GM04504 (cell line): ENCODE data around the gene HDDC3.
"Not testable (repeated sequence)": the region's sequence is repeated elsewhere in the genome, so short reads cannot be mapped to it uniquely, and the experiment has no call there.

Experiments
- DNase-seq: peaks from one replicate; pipeline ENCODE4 v3.0.0-alpha.2; 2012; ENCODE audit warnings: low read depth

Gene HDDC3

DNA sequence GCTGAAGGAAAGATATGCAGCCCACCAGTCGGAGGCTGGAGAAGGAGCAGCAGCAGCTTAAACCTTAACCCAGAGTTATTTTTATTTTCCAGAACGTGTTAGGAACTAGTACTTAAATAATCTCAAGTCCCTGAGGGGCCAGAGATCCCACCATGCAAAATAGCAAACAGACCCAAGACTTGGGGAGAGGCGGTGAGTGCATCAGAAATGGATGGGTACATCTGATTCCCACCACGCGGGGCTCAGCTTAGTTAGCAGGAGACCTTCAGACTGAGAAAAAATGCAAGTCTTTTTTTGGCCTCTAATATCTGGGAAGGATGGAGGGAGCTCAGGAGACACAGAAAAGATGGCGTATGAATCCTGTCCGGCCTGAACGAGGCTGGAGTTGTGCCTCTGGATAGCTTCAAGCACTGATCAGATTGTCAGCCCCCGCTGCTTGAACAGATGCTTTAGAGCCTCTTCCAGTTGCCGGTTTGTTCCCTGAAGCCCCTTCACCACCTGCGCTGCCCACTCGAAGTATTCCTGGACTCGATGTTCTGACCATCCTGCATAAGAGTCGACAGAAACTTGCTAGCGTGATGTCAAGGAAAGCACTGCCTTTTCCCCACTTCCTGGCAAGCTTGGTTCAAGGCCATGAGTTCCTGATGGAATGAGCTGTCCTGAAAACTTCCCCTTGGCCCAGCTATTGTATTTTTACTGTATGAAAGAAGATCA is 1.3 kb downstream of the HDDC3 start:
- DNase-seq, result no peak

DNA sequence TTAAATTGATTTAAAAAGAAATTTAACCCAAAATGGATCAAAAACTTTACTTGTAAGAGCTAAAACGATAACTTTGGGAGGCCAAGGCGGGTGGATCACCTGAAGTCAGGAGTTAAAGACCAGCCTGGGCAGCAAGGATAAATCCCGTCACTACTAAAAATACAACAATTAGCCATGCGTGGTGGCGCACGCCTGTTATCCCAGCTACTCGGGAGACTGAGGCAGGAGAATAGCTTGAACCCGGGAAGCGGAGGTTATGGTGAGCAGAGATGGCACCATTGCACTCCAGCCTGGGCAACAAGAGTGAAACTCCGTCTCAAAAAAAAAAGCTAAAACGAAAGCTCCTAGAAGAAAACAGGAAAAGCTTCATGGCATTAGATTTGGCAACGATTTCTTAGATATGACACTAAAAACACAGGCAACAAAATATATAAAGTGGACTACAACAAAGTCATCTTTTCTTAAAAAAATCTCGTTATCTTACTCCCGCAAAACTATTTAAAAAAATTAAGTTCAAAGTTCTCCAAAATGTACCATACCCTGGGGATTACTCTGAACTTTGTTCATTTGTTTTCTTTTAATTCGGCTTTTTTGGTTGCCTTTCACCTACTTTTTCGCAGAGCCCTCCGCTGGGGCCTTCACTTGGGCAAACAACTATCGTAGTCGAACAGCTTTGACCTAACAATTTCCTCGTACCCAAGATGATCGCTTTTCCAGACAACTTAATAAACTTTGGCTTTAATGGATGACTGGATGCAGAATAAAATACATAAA is 2.9 kb downstream of the HDDC3 start:
- DNase-seq, result no peak

DNA sequence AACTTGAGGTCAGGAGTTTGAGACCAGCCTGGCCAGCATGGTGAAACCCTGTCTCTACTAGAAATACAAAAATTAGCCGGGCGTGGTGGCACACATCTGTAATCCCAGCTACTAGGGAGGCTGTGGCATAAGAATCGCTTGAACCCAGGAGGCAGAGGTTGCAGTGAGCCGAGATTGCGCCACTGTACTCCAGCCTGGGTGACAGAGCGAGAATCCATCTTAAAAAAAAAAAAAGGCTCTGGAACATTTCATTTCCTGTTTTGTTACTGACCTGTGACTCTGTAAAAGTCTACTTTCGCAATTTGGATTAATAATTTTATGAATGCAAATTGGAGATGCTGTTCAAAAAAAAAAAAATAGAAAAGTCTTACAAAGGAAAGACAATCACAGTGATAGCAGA is 4.2 kb downstream of the HDDC3 start:
- not testable (repeated sequence) for DNase-seq

DNA sequence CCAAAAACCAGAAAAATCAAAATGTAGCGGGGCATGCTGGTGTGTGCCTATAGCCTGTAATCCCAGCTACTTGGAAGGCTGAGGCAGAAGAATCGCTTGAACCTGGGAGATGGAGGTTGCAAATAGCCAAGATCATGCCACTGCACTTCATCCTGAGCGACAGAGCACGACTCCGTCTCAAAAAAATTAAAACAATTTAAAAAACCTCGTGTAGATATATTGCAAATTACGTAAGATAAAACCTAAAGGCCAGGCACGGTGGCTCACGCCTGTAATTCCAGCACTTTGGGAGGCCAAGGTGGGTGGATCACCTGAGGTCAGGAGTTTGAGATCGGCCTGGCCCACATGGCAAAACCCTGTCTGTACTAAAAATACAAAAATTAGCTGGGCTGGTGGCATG is 5.6 kb downstream of the HDDC3 start:
- not testable (repeated sequence) for DNase-seq

DNA sequence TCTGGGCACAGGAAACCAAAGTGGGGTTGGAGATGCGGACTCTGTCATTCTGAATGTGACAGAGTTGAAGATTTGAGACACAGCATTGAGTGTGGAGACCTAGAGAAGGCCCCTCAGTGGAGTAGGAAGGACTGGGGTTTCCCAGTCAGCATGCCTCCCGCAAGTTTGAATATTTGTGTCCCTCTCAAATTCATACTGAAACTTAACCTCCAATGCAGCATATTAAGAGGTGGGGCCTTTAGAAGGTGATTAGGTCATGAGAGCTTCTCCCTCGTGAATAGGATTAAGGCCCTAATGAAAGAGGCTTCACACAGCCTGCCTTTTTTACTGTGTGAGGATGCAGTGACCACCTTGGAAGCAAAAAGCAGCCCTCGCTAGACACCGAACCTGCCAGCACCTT is 8.0 kb downstream of the HDDC3 start:
- DNase-seq, result no peak

DNA sequence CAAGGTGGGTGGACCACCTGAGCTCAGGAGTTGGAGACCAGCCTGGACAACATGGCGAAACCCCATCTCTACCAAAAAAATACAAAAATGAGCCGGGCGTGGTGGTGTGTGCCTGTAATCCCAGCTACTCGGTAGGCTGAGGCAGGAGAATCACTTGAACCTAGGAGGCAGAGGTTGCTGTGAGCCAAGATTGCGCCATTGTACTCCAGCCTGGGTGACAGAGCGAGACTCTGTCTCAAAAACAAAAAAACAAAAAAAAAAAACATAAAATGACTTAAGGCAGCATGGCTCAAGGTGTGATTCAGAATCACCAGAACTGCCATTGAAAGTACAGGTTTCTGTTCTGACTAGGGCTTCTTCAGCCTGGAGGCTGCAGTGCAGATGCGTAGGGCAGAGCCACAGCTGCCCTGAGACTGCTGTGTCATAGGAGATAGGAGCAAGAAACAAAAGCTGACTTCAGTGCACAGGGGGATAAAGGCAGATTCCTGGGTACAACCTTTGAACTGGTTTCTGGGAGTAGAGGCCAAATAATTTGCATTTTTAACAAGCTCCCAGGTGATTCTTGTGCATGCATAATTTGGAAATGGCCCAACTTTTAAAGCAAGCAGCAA is 9.5 kb downstream of the HDDC3 start:
- not testable (repeated sequence) for DNase-seq

DNA sequence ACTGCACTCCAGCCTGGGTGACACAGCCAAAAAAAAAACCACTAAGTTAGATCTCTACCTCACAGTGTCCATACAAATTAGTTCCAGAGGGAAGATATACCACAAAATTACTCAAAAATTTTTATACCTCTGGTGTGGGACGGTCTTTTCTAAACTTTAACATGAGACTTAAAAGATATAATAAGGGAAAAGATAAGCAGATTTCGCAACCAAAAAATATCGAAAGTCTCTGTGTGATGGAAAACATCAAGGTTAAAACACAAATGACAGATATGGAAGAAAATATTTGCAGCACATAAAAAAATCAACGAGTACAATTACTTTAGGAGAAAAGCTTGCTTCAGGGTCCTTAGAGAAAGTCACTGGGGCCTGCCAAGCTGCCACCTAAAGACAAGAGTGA is 10.5 kb downstream of the HDDC3 start:
- DNase-seq, result no peak

DNA sequence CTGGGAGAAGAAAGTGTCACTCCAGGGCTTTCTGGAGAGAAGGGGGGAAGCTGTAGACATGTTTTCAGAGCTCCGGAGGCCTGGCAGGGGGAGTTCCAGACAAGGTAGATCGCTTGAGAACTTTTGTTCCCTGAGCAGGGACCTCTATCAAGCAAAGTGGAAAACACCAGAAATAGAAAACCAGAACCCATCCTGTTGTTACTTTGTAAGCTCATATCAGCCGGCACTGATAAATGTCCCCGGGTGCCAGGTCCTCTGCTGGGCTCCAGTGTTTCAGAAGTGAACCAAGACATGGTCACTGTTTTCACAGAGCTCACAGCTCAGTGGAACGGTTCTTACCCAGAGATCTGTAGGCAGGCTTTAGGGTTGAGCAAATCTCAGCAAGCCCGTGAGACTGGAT is 13.5 kb downstream of the HDDC3 start:
- no peak for DNase-seq

DNA sequence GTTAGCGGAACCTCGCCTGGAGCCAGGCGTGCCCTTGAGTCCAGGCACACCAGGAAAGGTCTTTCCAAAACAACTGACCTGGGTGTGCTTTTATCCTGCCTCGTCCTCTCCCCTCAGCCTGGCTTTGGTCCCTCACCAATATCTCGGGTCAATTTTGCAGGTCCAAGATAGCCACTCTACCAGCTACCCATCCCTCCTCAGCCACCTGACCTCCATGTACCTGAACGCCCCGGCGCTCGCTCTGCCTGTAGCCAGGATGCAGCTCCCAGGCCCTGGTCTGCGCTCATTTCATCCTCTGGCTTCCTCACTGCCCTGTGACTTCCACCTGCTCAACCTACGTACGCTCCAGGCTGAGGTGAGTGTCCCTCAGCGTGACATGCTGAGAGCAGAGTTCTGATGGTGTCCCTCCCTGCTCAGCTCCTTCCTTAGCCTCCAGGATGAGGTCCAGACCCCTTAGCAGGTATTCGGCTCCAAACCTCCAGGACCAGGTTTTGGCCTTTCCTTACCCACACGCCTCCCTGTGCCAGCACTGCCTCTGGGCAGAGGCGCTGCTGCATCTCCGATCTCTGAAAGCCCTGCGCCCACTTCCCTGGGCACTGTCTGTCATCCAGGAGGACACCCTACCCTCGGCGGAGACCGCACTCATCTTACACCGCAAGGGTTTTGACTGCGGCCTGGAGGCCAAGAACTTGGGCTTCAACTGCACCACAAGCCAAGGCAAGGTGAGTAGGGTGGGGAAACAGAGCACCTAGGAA is 14.1 kb downstream of the HDDC3 start:
- DNase-seq, result no peak

DNA sequence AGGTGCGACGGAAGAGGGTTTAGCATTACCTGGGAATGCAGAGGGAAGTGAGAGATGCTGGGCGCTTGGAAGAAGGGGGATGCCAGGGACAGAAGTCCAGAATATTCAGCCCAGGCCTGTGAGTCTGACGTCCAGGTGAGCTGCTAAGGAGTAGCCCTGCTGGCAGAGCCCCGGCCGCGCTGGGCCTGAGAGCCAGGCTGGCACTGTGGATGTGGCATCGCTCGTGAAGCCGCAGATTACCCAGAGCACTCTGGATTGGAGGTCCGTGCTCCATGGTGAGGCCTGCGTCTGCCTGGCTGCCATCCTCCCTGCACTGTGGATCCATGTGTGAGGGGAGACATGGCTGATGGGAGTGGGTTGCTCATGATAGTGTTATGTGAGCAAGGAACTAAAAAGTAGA is 14.8 kb downstream of the HDDC3 start:
- no peak for DNase-seq

DNA sequence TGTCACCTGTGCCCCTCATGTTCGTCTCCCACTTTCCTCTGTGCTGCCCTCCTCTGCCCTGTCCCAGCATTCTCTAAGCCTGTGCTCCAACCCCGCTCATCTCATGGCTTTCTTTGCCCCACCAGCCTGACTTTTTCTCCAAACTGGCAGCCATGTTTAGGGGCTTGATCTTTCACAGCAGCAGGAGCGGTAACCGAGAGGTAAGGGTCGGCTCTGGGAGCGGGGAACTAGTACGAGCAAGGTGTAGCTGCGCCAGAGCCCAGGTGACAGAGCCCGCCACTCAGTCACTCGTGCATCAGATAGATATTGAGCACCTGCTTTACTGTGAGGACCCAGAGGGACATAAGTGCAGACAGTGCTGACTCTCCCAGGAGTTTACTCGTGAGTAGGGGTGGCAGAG is 15.9 kb downstream of the HDDC3 start:
- DNase-seq, result no peak

DNA sequence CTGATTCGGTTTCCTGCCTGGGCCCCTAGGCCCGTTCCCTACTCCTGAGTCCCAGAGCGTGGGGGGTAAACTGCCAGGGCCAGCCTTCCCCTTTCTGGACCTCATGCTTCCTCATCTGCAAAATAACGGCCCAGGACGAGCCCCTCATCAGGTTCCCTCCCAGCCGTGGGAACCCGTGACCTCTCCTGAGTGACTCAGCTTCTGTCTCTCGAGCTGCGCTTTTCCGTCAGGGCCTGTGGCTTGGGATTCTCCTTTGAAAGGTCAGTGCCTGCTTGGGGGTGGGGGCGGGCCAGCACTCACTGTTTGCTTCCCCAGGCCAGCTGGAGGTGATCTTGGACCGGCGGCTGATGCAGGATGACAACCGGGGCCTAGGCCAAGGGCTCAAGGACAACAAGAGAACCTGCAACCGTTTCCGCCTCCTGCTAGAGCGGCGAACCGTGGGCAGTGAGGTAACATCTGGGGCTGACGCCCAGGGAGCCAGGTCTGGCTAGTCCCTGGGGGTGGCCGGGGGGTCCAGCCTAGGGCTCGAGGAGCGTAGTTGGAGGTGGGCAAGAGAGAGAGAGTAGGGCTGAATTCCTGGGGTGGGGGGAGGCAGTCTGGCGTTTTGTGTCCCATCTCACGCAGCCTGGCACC is 16.4 kb downstream of the HDDC3 start:
- no peak for DNase-seq

DNA sequence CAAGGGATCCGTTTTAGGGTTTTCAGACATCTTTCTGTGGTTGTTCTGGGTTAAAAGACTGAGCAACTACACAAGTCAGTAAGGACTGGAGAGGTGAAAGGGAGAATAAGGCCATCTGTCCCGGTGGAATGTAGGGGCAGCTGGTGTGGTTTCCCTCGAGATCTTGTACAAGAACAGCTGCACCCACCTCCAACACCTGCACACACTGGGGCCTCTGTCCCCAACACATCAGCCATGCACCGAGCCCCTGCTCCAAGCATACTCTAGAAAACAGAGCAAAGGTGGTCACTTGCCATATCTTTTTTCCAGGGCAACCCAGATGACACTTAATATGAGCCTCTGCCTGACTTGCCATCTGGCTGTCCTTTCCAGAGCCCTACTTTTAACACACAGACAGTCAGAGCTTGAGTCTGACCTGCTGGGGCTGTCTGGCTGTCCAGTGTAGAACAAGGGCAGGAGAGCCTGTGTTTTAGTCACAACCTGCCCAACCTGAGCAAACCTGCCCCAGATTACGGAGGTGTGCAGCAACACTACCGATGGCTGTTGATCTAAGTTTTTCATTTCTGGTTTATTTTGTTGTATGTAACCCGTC is 17.0 kb downstream of the HDDC3 start:
- no peak for DNase-seq

DNA sequence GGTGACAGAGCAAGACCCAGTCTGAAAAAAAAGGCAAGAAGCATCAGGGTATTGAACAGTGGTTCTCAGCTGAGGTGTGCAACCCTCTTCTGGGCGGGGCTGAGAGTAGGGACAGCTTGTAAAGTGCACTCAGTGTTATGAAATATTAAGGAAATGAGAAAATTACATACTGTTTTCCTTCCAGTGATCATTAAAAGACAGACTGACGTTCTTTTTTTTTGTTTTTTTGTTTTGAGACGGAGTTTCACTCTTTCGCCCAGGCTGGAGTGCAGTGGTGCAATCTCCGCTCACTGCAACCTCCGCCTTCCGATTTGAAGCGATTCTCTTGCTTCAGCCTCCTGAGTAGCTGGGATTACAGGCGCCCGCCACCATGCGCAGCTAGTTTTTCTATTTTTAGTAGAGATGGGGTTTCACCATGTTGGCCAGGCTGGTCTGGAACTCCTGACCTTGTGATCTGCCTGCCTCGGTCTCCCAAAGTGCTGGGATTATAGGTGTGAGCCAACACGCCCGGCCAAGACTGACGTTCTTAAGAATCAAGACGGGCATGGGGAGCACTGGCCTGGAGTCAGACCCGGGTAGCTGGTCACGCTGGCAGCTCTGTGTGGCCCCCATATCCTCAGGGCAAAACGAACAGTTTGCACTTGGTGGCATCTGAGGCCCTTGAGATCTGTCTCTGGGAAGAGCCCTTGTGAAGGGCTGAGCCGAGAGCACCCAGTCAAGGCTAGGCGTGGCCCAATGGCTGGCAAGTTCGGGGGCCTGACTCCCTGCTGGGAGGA is 17.9 kb downstream of the HDDC3 start:
- no peak for DNase-seq

DNA sequence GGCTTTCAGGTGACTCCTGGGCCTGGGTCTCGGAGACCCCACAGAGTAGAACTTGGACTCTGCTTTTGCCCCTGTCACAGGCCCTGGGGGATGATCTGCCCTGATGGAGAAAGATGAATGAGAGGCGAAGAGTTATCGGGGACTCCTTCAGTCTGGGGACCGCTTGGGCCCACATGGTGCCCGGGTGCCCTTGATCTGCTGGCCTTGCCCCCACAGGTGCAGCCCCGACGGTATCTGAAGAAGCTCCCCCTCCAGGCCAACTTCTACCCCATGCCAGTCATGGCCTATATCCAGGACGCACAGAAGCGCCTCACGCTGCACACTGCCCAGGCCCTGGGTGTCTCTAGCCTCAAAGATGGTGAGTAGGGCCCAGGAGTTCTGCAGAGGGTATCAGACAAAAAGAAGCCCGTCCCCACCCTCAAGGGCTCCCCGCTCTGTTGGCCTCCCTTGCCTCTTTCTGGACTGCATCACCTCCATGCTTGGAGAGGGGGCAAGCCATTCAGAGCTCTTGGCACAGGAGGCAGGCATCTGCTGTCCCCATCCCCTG is 18.9 kb downstream of the HDDC3 start:
- no peak for DNase-seq

DNA sequence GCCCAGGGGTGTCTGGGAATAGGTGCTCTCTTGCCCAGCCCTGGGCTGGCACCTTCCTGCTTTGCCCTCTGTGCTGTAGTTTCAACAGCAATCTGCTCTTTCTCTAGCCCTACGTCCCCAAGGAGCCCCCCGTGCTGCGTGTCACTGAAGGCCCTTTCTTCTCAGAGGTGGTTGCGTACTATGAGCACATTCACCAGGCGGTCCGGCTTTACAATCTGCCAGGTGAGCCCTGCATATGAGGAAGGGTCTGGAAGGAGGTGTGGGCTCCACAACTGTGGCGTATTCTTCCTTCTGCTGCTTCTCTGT is 19.6 kb downstream of the HDDC3 start:
- DNase-seq, result no peak

DNA sequence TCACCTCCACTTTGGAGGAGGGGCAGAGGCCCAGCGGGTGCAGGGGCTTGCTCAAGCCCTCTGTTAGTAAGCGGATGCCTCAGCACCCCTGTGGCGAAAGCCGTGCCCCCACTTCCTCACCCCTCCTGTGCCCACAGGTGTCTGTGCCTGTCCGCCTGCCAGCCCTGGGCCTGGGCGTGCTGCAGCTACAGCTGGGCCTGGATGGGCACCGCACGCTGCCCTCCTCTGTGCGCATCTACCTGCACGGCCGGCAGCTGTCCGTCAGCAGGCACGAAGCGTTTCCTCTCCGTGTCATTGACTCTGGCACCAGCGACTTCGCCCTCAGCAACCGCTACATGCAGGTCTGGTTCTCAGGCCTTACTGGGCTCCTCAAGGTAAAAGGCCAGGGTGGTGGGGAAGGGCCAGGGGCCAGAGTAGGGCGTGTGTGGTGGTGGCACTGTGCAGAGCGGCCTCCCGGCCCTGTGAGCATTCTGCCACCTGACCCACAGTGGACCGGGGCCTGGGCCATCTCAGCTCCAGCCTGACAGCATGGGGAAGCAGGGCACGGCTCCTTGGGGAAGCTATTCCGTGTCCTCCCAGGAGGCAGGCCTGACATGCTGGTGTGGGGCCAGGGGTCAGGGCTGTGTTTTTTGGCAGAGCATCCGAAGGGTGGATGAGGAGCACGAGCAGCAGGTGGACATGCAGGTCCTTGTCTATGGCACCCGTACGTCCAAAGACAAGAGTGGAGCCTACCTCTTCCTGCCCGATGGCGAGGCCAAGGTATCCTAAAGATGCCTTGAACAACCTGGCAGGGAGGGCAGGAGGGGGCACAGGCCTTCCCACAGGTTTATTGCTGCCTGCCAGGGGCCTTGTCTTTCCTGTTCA is 20.2 kb downstream of the HDDC3 start:
- no peak for DNase-seq

DNA sequence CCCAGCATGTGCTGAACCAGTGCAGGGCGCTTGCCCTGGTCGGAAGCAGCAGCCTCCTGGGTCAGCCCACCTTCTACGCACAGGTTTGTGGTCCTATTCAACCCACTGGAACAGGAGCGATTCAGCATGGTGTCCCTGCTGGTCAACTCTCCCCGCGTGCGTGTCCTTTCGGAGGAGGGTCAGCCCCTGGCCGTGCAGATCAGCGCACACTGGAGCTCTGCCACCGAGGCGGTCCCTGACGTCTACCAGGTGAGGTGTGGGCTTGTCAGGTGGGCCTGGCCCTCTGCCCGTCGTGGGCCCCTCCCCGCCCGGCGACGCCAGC is 21.1 kb downstream of the HDDC3 start:
- no peak for DNase-seq

DNA sequence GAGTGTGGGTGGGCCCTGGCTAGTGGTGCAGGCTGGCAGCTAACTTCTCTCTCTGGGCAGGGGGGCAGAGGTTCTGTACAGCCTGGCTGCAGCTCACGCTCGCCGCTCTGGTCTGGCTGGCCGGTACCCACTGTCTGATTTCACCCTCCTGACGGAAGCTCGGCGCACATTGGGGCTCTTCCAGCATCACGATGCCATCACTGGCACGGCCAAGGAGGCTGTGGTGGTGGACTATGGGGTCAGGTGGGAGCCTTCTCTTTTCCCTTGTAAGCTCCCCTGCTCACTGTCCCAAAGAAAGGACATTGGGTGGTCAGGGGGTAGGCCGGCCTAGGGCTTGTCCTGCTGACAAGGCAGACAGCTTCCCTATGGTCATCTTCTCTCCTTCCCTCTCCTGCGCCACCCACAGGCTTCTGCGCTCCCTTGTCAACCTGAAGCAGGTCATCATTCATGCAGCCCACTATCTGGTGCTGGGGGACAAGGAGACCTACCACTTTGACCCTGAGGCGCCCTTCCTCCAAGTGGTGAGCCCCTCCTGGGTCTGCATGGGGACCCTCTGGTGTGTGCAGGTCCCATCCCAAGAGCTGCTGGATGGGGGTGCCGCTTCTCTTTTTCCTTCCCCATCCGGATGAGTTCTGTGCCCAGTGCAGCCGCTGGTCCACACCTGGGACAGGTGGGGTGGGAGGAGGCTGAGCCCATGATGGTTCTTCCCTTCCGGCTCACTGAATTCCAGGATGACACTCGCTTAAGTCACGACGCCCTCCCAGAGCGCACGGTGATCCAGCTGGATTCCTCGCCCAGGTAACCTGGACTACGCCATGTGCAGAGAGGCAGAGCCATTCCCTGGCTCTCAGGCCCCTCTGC is 21.7 kb downstream of the HDDC3 start:
- DNase-seq, result no peak
